Cardiac fibroblast (primary cell): ENCODE measurements around the gene POLR2J.

Experiments
- DNase-seq, 2 donors: peaks; one replicate each; pipeline versions ENCODE4 v3.0.0 to v3.0.0-alpha.2; 2010; ENCODE audit warnings: low read depth in 2 of 2
- H3K4me3 ChIP-seq, 2 donors: replicated peaks in 1 of 2; 1 replicate in 1 of 2; 2 replicates in 1 of 2; pipeline ENCODE4 v1.5.1; 2011; ENCODE audit warnings: low read depth in 2 of 2, low read length in 2 of 2, mild to moderate bottlenecking in 2 of 2, moderate library complexity in 1 of 2
- CTCF ChIP-seq: IDR thresholded peaks from one replicate; pipeline ENCODE4 v1.5.1; 2011; ENCODE audit warnings: low read depth, mild to moderate bottlenecking, low read length, inconsistent platforms

POLR2J gene

DNA sequence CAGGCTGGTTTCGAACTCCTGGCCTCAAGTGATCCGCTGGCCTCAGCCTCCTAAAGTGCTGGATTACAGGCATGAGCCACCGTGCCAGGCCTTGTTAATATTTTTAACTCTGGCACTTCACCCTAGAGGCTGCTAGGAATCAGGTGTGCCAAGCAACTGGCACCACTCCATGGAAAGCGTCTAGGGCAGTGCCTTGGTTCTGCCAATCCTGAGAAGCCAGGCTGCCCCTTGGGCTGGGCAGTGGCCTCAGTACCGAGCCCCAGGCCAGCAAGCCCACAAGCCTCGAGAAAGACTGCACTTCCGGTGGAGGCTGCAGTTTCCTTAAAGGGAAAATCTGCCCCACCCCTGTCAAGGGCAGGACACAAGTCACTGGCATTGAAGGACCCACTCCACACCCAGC, 25.4 kb downstream of the POLR2J start:
- H3K4me3 ChIP-seq = no peak overlapping the region
- TF ChIP-seq CTCF = no peak
- DNase-seq = no peak

- DNase-seq = no peak
- H3K4me3 ChIP-seq = no peak overlapping the region
- TF ChIP-seq CTCF = no peak
Observed at GRCh38 chr7:102452451-102452850, 26.3 kb downstream of the POLR2J start.

DNA sequence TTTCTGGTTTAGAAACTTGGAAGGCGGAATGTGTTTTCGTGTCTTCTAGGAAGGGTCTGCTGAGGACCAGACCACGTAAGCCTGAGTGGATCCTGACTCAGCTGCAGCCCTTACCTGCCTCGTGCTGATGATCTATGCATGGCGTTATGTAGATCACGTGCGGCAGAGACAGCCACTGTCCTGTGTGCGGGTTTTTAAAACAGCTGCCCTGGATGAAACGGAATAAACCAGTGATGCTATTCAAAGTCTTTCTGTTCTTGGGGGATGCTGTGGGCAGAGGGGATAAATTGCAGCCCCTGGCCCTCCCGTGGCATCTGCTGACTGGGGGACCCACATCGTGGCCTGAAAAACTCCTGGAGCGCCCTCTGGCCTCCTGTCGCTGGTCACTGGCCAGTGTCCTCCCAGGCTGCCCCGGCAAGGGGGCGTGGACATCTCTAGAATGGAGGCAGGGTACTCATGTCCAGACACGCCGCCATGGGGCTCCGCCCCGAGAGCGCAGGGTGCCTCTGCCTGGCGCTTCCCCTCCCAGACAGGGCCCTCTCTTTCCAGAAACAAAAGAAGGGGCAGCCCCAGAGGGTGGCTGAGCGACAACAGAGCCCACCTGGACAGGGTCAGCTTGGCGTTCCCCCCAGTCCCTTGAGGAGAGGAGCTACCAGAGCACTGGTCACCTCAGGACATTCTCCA, 27.2 kb downstream of the POLR2J start:
- TF ChIP-seq CTCF = no peak
- no peak for DNase-seq
- no peak overlapping the region for H3K4me3 ChIP-seq

GRCh38 chr7:102450242-102450641, 28.5 kb downstream of the POLR2J start:
- H3K4me3 ChIP-seq = no peak overlapping the region
- peak; percentile 12 for TF ChIP-seq CTCF
- no peak for DNase-seq

GRCh38 chr7:102449136-102449535, 29.6 kb downstream of the POLR2J start:
- no peak for DNase-seq
- H3K4me3 ChIP-seq = no peak overlapping the region
- no peak for TF ChIP-seq CTCF

- no peak overlapping the region for H3K4me3 ChIP-seq
- no peak for TF ChIP-seq CTCF
- DNase-seq = no peak
Observed at GRCh38 chr7:102447311-102447710, 31.4 kb downstream of the POLR2J start.
